Upper lobe of left lung (tissue), 4 donors: ENCODE data around the gene FHIP1B.
A peak's percentile ranks its signal among the peaks of the same experiment; 100 is the strongest.

ENCODE experiments used
- POLR2A ChIP-seq, 4 donors: fragments of 450-650 bp; IDR thresholded peaks; one replicate each; pipeline ENCODE4 v1.5.1; 2016 to 2017; ENCODE audit warnings: antibody characterized with exemption in 4 of 4, mild to moderate bottlenecking in 2 of 4
- POLR2AphosphoS5 ChIP-seq, 2 donors: sonication (generic); formaldehyde crosslinking; IDR thresholded peaks; one replicate each; pipeline ENCODE4 v1.5.1; 2017; ENCODE audit warnings: antibody characterized with exemption in 2 of 2
- TF ChIP-seq, protein P1 (sequence below), 6 experiments: fragments of 450-650 bp in 4 of 6; fragments of 200-600 bp in 2 of 6; sonication (generic) in 2 of 6; IDR thresholded peaks; one replicate each; pipeline ENCODE4 v1.5.1; 2016 to 2019; ENCODE audit warnings: antibody characterized with exemption in 6 of 6

DNA sequence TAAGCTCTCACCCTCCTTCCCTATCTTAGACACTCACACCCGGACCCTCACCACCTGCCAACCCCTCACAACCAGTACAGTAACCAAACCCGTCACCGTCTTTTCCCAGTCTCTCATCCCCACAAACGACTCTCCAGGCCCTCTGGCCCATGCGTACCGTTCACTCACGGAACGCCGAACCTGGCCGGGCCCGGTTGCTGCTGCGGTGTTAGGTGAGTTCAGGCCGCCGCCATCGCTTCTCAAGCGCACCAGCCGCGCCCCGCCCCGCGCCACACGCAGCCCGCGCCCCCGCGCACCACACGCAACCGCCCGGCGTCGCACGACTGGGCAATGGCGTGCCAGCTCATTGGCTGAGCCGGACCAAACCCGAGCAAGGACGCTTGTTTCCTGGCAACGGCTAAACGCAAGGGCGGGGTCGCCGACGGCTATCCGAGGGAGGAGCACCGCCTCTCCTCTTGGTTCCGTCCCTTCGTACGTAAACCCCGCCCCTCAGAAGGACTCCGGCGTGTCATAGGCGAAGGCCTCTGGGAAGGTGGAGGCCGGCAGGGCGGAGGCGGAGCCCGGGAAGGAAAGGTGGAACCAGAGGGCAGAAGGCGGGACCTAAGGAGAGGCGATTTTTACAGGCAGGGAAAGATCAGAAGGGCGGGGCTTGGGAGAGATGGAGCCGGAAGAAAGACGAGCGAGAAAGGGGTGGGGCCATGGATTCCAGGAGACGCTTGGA, at the start of gene FHIP1B:
- peak; percentile 87 to 91 for TF ChIP-seq POLR2AphosphoS5 (IDR thresholded peaks at IDR 0.05)
- TF ChIP-seq, protein P1, sequence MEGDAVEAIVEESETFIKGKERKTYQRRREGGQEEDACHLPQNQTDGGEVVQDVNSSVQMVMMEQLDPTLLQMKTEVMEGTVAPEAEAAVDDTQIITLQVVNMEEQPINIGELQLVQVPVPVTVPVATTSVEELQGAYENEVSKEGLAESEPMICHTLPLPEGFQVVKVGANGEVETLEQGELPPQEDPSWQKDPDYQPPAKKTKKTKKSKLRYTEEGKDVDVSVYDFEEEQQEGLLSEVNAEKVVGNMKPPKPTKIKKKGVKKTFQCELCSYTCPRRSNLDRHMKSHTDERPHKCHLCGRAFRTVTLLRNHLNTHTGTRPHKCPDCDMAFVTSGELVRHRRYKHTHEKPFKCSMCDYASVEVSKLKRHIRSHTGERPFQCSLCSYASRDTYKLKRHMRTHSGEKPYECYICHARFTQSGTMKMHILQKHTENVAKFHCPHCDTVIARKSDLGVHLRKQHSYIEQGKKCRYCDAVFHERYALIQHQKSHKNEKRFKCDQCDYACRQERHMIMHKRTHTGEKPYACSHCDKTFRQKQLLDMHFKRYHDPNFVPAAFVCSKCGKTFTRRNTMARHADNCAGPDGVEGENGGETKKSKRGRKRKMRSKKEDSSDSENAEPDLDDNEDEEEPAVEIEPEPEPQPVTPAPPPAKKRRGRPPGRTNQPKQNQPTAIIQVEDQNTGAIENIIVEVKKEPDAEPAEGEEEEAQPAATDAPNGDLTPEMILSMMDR (IDR thresholded peaks at IDR 0.05), result peak in 2 of 6 experiments; percentile 8 to 12
- peak in 3 of 4 donors; percentile 38 to 72 (median 70) for TF ChIP-seq POLR2A (IDR thresholded peaks at IDR 0.05)
